GM19452 (cell line): ENCODE measurements around the gene DZIP1.
"Not testable (repeated sequence)": the region's sequence is repeated elsewhere in the genome, so short reads cannot be mapped to it uniquely, and the experiment has no call there.

Experiments
- ATAC-seq: cut with Tn5 transposase; IDR thresholded peaks from one replicate; pipeline ENCODE4 v1.9.1; 2021; ENCODE audit not compliant: unreplicated experiment

The DZIP1 gene

GRCh38 chr13:95604556-95604915, 40.0 kb downstream of the DZIP1 start:
- no peak for ATAC-seq

- ATAC-seq, result no peak
Observed at GRCh38 chr13:95603887-95604555, 40.5 kb downstream of the DZIP1 start.

GRCh38 chr13:95601906-95602305, 42.6 kb downstream of the DZIP1 start:
- no peak for ATAC-seq

- ATAC-seq, result no peak
Observed at GRCh38 chr13:95601216-95601615, 43.3 kb downstream of the DZIP1 start.

GRCh38 chr13:95596701-95597100, 47.8 kb downstream of the DZIP1 start:
- ATAC-seq, result no peak

GRCh38 chr13:95593462-95593861, 51.0 kb downstream of the DZIP1 start:
- ATAC-seq, result no peak

- no peak for ATAC-seq
Observed at GRCh38 chr13:95588721-95589120, 55.8 kb downstream of the DZIP1 start.

DNA sequence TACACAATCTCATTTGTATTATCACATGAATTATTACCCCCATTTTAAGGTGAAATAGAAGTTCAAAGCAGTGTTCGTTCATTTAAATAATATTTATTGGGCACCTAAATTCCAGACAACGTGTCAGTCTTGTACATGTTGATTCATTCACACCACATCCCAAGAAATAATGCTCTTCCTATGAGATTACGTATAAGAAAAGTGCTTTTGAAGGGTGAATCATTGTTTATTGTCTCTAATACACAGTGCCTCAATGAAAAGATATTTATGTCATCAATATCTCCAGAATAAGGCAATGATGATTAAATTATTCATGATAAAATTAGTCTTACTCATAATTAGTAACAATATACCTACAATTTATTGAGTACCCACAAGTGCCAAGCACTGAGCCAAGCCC, 56.4 kb downstream of the DZIP1 start:
- no peak for ATAC-seq

DNA sequence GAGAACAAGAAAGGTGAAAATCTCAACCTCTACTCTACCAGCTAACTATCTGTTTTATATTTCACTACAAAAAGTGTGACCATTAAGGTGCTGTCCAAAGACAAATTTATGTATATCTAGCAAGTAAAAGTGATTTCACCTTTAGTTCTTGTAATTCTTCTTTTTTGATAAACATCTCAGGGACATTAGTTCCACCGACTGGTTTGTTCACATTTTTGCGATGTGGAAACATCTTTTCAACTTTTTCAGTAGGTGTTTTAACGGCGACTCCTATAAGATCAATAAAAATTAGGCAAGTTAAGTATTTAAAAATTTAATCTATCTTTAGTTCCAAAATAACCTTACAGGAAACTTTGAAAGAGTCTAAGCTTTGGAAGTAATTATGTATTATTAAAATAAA, 58.6 kb downstream of the DZIP1 start:
- no peak for ATAC-seq

- no peak for ATAC-seq
Observed at GRCh38 chr13:95579303-95579702, 65.2 kb downstream of the DZIP1 start.

GRCh38 chr13:95573221-95573620, 71.3 kb downstream of the DZIP1 start:
- no peak for ATAC-seq

DNA sequence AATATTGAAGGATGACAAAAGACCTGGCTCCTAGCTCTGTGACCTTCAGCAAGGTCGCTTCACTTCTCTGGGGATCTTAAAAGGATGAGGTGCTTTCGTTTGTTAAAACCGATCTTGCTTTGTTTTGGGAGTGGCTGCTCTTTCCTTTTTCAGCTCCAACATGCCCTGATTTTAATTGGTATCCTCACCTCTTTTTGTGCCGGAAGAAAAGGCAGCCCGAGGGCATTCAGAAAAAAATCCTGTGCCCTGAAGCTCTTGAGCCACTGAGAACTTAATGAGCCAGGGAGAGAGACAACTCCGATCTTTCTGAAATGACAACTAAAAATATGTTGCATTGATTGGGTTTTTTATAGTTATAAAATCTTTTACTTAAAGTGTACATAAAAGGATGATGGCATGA, 72.6 kb downstream of the DZIP1 start:
- no peak for ATAC-seq

- no peak for ATAC-seq
Observed at GRCh38 chr13:95570016-95570415, 74.5 kb downstream of the DZIP1 start.

DNA sequence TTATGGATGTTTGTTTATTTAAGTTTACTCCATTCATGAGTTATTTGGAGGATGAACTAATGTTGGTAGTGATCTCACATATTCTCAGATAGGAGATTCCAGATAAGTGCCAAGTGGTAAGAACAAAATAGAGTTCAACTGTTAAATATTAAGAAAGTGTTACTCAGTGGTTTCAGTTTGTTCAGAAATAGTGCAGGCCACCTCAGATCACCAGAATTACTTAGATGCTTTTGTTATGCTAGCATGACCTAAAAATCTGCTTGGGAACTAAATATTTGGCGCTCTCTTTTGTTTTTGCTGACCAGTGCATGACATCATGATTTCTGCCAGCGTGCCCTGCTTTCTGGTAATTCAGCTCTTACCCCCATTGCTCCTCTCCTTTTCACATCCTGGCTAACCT, 76.4 kb downstream of the DZIP1 start:
- ATAC-seq, result no peak

- not testable (repeated sequence) for ATAC-seq
Observed at GRCh38 chr13:95565758-95566157, 78.7 kb downstream of the DZIP1 start.

GRCh38 chr13:95564733-95565291, 79.7 kb downstream of the DZIP1 start:
- no peak for ATAC-seq

- ATAC-seq, result no peak
Observed at GRCh38 chr13:95564091-95564490, 80.4 kb downstream of the DZIP1 start.

DNA sequence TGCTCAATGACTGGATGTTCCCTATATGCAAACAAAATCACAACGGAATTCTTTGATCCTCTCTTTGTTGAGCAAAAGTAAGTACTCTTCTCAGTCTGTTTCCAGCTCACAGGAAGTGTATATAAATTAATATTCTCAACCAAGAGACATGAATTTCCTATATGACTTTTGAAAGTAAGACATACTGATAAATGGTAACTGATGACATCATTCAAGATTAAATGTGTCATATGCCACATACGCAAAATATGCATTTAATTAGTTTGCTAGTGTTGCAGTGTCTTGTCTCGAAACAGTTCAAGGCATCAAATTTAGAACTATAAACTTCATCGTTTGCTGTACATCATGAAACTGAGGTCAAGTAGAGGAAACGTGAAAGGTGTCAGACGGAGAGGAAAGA, 84.1 kb downstream of the DZIP1 start:
- no peak for ATAC-seq

DNA sequence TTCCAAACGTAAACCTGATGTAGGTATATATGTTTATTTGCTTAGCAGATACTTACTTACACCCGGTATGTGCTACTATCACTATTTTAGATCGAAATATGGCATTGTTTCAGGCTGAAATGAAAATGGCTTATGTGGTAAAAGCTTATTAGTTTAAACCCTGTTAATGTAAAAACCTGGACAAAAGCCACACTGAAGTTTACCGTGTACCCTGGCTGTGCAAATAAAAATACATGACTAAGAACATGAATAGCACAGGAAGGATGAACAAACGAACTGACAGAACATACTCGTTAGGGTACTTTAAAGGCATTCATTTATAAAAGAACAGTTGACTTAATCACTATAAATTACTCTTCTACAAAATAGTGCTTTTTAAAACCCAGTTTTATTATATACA, 85.4 kb downstream of the DZIP1 start:
- ATAC-seq, result no peak

GRCh38 chr13:95557013-95557412, 87.5 kb downstream of the DZIP1 start:
- ATAC-seq, result no peak

- ATAC-seq, result no peak
Observed at GRCh38 chr13:95553581-95554385, 90.7 kb downstream of the DZIP1 start.
